Measurements from ENCODE around the gene ATP6V0A1.
A peak's percentile ranks its signal among the peaks of the same experiment; 100 is the strongest.
"Not testable (repeated sequence)": the region's sequence is repeated elsewhere in the genome, so short reads cannot be mapped to it uniquely, and the experiment has no call there.

The ATP6V0A1 gene

DNA sequence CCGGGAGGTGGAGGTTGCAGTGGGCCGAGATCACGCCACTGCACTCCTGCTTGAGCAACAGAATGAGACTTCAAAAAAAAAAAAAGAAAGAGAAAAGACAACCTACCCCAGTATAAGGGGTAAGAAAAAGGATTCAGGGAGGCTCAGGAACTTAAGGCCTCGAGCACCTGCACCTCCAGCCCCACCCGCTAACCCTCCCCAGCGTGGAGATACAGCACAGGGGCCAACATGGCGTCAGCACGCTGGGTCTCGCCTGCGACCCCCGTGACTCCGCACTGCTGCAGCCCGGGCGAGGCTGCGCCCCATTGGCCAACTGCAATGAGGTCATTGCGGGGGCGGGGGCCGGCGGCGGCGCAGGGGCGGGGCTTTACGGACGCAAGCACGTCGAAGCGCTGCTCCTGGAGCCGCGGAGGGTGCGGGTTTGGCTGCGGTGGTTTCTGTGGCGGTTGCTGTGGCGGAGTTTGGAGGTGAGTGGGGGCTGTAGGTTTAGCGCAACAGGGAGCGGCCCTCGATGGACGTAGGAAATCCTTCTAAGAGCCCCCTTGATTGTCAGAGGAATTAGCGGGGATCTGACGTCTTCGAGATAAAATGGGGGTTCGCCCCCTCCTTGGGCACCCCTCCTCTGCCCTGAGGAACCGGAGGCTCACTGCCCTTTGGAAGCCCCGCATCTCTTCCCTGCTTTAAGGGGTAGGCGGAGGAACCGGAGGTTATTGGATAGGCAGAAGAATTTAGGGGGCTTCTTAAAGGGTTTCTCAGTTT, at the start of gene ATP6V0A1:
ATP6V0A1 (plus strand) TSS at position 382 of the 759 bp plus-strand sequence. CDS start 2,017 bp downstream, outside the sequence.
- peak; percentile 84 for DNase-seq

DNA sequence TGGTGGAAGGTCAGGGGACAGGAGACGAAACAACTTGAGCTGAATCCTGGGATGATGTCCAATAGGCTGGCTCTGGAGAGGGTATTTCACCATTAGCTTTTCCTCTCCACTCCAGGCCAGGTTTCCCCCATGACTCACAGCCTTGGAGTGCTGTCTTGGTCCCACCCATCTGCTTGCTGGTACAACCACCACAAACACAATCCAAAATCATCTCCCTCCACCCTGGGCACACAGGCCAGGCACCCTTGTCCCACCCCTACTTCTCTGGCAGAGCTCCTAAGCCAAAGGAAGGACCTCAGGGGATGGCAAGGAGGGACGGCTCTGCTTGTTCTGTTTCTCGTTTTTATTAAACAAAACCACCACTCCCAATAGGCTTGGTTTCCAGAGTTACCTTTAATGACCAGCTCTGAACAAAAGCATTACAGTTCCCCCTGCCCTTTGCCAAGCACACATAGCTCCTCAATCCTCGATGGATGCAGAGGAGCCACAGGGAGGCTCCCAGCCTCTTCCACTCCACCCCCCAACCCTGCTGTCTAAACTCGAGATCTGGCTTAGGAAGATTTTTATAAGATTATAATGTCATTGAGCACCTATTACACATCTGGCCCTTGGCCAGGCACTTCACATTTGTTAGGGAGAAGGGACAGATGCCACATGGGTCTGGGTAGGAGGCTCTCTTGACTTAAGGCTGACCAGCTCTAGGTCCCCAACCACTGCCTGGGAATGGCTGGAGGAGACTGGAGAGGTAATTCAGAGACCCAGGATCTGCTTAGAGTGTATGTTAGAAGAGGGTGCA, 49.0 kb upstream of the ATP6V0A1 start:
- no peak for DNase-seq

DNA sequence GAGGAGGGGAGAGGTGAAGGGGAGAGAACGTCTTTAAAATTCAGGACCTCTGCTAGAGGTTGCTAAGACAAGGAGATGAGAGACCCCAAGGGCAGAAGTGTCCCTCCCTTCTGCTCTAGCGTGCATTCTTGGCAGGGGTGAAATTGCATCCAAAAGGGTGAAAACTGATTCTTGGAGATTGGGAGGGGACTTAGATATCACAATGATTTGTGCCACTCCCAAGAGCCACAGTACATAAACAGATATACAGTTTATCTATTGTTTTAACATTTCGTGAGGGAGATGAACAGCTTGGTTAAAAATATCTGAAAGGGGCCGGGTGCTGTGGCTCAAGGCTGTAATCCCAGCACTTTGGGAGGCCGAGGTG, 48.4 kb upstream of the ATP6V0A1 start:
- no peak for DNase-seq

DNA sequence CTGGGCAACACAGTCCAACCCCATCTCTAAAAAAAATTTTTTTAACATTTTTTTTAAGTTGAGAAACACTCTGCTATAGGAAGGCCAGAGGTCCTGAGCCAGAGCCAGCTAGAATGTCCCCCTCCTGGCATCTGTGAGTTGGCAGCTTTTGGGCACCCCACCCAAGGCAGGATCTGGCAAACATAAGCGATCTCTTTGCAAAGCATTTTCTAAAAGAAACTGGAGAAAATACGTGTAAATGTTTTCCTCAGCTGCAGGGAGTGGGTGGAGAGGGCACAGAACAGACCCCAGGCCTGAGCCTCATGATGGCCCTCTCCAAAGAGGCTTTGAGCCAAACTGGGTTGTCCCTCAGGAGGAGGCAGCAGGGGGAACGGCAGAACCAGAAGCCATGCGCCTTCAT, 47.3 kb upstream of the ATP6V0A1 start:
- DNase-seq = no peak

DNA sequence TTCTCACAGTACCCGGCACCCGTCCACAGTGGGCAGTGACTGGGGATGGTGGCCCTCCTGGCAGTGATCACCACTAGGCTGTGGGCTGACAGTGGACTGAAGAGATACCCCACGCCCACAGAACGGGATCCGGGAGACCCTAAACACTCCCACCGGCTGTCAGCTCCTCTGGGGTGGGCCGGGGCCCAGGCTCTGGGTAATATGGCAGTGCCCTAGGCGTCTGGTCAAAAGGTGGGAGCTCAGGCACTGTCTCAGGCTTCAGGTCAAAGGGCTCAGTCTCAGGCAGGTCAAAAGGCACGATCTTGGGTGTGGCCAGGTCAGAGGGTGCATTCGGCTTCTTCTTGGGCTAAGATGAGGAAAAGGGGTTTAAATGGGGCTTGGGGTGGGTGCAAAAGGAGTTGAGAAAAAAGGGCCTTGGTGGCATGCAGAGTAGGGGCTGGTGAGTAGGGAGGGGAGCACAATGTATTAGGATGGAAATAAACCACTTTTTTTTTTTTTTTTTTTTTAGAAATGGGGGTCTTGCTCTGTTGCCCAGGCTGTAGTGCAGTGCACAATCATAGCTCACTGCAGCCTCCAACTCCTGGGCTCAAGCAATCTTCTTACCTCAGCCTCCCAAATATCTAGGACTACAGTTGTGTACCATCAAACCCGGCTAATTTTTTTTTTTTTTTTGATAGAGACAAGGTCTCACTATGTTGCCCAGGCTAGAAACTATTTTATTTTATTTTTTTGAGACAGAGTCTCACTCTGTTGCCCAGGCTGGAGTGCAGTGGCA, 46.6 kb upstream of the ATP6V0A1 start:
- no peak for DNase-seq

DNA sequence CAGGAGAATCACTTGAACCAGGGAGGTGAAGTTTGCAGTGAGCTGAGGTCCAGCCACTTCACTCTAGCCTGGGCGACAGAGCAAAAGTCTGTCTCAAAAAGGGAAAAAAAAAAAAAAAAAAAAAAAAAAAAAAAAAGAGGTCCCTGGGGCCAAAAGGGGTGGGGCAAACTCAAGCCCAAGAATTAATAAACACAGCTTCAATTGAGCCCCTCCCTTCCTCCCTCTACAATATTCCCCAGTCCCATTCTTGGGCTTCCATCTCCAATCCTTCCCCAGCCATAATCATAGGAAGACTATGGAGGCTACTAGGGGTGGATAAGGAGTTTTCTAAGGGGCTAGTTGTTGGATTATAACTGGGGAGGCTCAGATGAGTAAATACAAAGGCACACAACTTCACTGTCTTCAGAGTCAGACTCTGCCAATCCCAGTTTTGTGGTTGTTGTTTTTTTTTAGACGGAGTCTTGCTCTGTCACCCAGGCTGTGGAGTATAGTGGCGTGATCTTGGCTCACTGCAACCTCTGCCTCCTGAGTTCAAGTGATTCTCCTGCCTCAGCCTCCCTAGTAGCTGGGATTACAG, 45.1 kb upstream of the ATP6V0A1 start:
- DNase-seq = no peak

DNA sequence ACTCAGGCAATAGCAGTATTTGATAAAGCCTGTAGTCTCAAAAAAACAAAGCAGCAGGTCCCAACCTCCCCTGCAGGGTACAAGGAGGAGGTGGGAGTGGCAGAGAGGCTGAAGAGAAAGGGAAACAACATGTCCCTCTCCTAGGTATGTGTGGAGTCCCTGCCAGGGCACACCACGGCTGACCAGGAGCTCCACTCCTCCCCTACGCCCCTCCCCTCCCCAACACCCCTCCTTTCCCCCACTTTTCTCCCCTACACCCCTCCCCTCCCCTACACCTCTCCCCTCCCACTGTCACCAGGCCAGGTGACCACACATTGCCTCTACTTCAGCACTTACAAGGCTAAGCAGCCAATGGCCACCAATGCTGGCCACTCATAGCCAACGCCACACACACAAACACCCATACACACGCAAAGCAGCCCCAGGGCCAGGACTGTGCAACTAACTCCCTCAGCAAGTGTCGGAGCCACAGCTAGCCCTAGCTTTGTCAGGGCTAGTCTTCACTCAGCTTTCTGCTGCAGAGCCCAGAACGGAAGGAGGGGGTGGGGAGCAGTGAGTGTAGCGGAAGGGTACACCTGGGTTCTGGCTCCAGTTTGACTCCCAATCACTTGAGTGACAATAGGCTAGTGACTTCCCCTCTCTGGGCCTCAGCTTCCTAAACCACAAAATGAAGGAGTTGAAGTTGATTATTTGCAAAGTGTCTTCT, 43.8 kb upstream of the ATP6V0A1 start:
- DNase-seq = no peak

DNA sequence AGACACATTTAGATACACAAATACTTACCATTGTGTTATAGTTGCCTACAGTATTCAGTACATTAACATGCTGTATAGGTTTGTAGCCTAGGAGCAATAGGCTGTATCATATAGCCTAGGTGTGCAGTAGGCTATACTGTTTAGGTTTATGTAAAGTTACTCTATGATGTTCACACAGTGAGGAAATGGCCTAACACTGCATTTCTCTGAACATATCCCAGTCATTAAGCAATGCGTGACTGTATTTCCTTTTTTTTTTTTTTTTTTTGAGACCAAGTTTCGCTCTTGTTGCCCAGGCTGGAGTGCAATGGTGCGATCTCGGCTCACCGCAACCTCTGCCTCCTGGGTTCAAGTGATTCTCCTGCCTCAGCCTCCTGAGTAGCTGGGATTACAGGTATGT, 40.7 kb upstream of the ATP6V0A1 start:
- not testable (repeated sequence) for DNase-seq

DNA sequence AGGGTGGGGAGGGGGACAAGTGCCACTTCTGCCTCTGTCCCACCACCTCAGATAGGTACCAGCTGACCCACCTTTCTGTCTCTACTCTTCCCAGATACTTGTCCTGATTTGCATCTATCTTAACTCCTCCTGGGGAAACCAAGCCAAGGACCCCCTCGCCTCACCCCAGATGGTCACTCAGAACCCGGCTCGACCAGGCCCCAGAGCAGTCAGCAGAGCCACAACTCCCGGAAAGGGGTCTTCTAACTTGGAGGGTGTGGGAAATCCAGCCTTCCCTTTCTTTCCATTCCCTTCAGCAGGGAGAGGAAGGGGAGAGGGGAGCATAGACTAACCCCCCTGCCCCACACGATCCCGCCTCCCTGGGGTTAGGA, 37.6 kb upstream of the ATP6V0A1 start:
- DNase-seq = no peak

DNA sequence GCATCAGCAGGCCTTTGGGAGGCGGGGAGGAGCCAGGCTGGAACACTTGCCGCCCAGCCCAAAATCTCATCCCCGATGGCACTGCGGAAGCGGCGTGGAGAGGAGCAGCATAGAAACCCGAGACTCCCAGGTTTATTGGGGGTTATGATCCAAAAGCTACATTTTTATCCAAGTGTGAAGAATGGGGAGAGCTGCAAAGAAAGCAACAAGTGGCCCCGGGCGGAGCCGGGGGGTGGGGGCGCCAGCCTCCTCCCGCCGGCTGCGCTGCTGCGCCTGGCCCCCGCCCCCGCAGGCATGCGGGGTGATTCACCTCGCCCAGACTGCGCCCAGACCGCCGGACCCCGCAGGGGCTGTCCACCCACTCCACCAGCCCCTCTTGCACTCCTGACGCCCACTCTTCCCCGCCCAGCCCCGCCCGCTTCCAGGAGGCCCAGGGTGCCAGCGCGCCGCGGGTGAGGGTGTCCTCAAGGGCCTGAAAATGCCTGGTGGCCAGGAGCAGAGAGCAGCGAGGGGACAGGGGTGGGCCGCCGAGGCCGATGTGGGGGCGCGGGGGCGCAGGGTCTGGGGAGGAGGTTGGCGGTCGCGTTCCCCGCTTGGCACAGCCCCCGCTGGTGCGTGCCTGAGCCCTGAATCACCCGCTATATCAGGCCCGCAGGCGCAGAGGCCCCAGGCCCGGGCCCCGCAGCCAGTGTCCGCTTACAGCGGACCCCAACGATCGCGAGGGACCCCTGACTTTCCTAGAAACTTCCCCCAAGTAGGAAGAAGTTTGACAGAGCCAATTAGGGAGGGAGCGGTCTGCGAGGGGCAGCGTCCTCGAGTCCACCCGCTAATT, 37.0 kb upstream of the ATP6V0A1 start:
- no peak for DNase-seq

DNA sequence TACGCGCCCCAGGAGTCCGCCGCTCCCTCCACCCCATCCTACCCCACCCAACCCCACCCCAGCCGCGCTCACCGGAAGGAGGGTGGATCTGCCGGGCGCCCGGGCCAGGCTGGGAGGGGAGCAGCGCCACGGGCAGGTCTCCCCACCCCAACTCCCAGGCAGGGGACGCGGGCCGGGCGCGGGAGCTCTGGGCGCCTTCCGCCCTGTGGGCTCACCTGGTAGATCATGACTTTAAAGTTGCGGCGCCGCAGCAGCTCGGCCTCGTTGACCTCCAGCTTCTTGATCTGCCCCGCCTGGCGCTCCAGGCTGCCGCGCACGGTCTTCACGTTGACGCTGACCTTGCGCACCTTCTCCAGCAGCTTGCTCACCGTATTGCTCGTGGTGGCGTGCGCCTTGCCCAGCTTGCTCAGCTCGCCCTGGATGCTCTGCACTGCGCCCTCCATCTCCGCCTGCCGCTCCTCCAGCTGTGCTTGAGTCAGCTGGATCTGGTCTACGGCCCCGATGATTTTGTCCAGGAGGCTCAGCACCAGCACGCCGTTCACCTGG, 36.2 kb upstream of the ATP6V0A1 start:
- DNase-seq = no peak

DNA sequence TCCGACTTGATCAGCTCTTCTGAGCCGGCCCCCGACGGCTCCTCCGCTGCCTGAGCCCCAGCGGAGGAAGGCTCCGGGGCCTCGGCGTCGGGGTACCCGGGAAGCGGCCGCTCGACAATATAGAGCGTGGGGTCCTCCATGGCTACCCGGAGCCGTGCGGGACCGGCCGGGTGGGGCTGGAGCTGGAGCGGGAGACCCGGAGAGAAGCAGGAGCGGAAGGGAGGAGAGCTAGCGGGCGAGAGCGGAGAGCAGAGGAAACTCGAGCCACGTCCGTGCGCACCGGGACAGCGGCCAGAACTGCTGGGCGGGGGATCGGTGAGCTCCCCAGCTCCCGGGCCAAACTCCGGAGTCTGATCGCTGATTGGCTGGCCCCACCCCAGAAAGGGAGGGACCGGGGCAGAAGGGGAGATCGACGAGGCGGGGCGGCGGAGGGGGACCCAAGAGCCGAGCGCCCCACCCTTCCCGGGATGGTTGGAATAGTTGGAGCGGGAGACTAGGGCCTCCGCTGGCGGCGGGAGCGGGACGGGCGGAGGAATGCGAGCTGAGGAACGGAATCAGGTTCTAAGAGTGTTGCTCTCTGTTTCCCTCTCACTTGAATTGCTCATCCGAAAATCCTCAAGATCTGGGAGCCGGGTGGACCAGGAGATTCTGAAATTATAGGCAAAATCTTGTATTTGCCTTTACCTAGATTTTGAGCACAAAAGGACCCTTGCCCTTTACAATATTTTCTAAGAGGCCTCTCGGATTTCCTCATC, 35.5 kb upstream of the ATP6V0A1 start, which contains the start of gene CAVIN1:
CAVIN1 (minus strand) TSS at position 299 of the 755 bp plus-strand sequence; CDS start at position 140, 159 bp downstream.
- DNase-seq = peak; percentile 33

DNA sequence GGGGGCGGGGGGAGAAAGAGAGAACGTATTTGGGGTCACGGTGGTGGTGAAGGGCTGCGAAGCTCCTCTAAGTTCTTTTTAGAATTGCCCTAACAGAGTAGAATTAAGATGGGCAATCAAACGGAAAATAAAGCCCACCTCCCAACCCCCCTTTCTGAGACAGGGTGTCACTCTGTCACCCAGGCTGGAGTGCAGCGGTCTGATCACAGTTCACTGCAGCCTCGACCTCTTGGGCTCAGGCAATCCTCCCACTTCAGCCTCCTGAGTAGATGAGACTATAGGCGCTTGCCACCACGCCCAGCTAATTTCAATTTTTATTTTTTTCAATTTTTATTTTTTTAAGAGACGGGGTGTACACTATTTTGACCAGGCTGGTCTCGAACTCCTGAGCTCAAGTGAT, 34.9 kb upstream of the ATP6V0A1 start:
- DNase-seq = no peak

DNA sequence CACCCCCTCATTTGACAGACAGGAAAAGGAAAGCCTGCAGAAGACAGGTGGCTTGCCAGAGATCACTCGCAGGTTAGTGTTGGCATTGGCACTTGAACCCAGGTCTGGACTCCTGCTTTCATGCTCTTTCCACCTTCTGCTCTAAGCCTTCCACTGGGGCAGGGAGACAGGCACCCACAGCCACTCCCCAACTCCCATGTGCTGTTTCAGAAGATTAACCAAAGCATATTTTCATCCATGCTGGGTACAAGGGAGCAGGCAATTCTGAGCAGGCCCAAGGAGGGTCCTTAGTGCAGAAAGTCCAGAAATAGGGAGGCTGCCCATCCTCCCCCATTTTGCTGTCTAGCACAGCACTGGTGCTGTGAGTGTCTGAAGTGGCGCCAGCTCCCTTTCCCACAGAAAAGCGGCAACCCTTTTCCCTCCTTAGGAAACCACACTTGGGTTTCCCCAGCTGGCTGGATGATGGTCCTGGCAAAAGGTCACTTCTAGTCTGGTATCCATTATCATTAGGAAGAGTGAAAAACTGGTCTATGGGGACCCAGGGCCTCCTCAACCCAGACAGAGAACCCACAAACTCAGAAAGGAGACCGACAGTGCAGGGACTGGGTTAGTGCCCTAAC, 33.6 kb upstream of the ATP6V0A1 start:
- DNase-seq = no peak

DNA sequence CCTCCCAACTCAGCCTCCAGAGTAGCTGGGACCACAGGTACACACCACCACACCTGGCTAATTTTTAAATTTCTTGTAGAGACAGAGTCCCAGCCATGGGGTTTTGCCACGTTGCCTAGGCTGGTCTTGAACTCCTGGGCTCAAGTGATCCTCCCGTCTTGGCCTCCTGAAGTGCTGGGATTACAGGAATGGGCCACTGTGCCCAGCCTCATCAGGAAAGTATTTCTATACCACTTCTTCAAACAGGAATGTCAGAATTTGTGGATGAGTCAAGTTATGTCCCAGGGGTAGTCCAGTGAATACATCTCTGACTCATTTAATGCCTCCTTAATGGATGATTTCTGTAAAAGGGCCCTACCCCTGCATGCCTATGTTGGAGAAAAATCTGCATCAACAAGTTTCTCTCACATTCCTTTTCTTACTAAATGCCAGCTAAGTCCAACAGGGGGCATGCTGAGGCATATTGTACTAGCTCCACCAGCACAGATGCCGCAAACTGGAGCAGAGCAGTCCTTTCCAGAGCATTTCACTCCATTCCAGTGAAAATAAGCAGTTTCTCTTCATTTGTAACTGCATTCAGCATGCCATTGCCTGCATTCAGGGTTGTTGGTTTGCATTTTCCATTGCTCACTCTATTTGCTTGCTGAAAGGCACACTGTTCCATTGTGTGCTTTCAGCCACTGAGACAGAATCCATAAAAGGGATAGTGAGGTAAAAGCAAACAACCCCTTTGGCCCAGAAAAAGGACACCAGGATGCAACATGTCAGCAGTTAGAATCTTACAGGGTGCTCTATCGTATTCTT, 30.3 kb upstream of the ATP6V0A1 start:
- DNase-seq = no peak

DNA sequence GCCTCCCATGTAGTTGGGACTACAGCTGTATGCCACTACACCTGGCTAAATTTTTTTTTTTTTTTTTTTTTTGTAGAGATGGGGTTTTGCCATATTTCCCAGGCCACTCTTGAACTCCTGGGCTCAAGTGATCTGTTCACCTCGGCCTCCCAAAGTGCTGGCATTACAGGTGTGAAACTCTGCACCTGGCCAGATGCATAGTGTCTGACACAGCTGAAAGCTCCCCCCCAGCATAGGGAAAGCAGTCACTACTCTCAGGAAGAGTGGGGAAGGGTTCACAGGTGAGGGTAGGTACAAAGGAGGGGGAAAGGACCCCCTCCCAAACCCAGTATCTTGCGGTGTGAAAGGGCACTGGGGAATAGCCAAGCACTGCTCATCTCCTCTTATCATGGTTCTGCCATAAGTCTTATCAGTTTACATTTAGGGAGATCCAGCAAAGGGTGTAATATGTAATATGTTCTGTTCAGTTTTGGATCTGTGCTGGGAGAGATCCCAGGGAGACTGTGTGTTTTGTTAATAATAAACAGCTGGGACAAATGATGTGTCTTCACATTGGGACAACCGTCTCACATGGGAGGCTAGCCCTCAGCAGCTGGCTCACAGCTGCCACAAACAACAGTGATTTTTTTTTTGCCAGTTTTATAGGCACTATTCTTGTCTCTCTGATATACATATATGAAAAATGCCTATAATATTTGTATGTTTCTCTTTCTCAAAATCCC, 28.8 kb upstream of the ATP6V0A1 start:
- DNase-seq = no peak

DNA sequence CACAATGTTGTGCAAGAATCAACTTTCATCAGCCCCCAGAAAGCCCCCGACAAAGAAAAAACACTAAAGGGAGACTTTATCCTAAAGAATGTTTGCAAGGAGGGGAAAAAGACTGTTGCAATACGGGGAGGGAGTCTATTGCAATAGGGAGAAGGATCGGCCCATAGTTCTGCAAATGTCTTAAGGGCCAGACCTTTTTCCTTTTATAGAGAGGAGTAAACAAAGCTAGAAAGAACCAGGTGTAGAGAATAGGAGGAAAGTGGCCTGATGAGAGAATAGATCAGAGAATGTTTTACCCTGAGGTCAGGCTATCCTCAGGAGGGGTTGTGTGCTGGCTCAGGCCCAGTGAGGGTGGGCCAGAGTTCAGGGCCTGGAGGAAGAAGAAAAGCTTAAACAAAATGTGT, 26.9 kb upstream of the ATP6V0A1 start:
- no peak for DNase-seq

DNA sequence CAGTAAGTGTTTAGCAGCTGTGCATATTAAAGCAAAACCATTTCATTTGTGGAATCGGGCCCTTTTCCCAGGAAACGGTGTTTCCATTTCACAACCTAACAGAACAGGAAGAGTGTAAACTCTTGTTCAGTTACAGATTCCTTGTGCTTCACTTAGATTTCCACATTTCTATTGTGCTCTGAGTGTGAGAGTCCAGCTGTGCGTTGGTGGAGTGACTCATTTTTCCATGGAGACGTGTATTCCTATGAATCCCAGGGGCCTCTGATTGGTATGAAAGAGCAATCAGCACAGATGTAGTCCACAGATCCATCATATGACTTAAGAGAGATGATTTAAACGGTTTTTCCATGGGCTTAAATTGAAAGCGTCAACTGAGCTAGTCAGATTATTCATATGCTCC, 22.3 kb upstream of the ATP6V0A1 start:
- no peak for DNase-seq

All from NCI-H2029 (cell line).